Testis (tissue), 2 donors: ENCODE results near the gene DHRS3.

Experiments
- CTCF ChIP-seq, 3 experiments: fragments of 450-650 bp in 2 of 3; fragments of 200-600 bp in 1 of 3; sonication (generic) in 1 of 3; IDR thresholded peaks; one replicate each; pipeline ENCODE4 v1.5.1; 2016 to 2019; ENCODE audit warnings: antibody characterized with exemption in 3 of 3, mild to moderate bottlenecking in 2 of 3, moderate library complexity in 1 of 3
- POLR2A ChIP-seq: fragments of 450-650 bp; IDR thresholded peaks from one replicate; pipeline ENCODE4 v1.6.1; 2017; ENCODE audit warnings: antibody characterized with exemption, mild to moderate bottlenecking, moderate library complexity

- no peak for TF ChIP-seq CTCF (IDR thresholded peaks at IDR 0.05)
- no peak for TF ChIP-seq POLR2A
Observed at GRCh38 chr1:12625276-12625675, 7.3 kb upstream of the DHRS3 start.
